ENCODE data around the gene ROR2.

Gene ROR2

DNA sequence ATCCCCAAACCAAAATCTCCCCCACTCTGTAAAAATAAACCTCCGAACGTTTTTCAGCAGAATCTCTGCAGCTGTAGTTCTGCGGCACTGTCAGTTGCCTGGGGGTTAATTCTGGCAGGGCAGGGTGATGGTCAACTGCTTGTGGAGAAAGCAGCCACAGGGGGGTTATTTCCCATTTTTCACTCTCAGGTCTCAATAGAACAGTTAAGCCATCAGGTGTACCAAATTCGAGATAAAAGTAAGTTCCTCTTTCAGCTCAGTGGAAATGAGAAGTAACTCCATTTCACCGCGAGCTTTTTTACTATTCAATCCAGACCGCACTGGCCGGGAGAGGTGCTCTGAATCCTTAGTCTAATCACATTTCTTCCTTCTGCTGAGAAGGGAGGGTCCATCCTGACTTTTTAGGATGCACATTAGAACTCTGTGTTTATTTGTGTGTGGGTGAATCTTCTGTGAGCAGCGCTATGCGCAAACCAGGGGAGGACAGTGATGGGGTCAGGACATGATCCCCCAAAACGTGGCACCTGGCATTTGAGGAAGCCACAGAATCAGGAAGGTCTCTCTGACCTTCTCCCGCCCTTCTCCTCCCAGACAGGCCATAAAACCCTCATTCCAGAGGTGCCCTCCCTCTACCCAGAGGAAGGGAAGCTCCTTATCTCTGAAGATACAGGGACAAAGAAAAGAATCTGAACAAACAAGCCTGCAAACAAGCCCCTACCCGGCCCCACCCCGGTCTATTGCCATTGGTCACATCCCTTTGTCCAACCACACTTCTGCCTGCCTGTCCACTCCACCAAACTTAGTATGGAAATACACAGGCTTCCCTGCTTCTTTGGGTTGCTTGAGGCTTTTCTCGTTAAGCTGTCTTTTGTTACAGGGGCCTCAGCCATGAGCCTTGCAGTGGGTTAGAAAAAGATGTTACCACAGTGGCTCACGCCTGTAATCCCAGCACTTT lies 229.0 kb downstream of the ROR2 start:
- TF ChIP-seq POLR2A (IDR thresholded peaks at IDR 0.05; ENCODE audit: low read length) (no peak), GATA1 (IDR thresholded peaks at IDR 0.05; ENCODE audit: low read depth, low read length) (no peak)
- DNase-seq: no peak

DNA sequence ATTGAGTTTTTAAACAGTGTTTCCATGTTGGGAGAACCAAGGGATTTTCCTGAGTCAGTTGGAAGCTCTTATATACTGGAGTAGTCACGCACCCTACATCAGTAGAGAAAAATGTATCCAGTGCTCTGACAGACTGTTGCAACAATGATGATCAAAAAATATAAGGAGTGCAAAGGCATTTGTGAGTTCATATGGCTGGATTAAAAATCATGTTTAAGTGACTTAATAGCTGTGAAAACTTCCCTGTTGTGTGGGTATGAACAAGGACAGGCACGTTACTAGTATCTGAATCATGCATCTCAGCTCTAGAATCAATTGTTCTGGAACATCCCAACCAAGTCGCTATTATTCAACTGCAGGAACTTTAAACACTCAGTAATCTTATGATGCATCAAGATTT lies 229.7 kb downstream of the ROR2 start:
- no peak for DNase-seq
- no peak for TF ChIP-seq POLR2A (IDR thresholded peaks at IDR 0.05; ENCODE audit: low read length)
- TF ChIP-seq GATA1 (IDR thresholded peaks at IDR 0.05; ENCODE audit: low read depth, low read length): no peak

GRCh38 chr9:91718071-91718470 lies 232.0 kb downstream of the ROR2 start:
- DNase-seq: no peak

DNA sequence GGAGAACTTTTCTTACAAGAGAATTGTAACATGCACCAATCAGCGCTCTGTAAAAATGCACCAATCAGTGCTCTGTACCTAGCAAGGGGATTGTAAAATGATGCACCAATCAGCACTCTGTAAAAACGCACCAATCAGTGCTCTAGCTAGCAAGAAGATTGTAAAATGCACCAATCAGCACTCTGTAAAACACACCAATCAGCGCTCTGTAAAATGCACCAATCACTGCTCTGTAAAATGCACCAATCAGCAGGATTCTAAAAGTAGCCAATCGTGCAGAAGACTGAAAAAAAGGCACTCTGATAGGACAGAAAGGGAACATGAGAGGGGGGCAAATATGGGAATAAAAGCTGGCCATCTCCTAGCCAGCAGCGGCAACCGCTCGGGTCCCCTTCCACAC lies 233.2 kb downstream of the ROR2 start:
- DNase-seq: no peak
- TF ChIP-seq GATA1 (IDR thresholded peaks at IDR 0.05; ENCODE audit: low read depth, low read length) (no peak), POLR2A (IDR thresholded peaks at IDR 0.05; ENCODE audit: low read length) (no peak)

More at GRCh38 chr9:91718071-91718470, 232.0 kb downstream of the ROR2 start:
- TF ChIP-seq POLR2A (IDR thresholded peaks at IDR 0.05; ENCODE audit: low read length) (no peak), GATA1 (IDR thresholded peaks at IDR 0.05; ENCODE audit: low read depth, low read length) (no peak)

DNA sequence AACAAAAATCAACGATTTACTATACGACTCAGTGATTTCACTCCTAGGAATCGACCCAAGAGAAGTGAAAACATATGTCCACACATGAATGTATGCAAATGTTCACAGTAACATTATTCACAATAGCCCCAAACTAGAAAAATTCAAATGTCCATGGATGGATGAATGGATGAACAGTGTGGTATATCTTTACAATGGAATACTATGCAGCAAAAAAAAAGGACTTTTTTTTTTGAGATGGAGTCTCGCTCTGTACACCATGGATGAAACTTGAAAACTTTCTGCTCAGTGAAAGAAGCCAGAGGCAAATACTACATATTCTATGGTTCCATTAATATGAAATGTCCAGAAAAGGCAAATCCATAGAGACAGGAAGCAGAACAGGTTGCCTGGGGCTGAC lies 233.8 kb downstream of the ROR2 start:
- no peak for DNase-seq
- TF ChIP-seq POLR2A (IDR thresholded peaks at IDR 0.05; ENCODE audit: low read length): no peak
- no peak for TF ChIP-seq GATA1 (IDR thresholded peaks at IDR 0.05; ENCODE audit: low read depth, low read length)

DNA sequence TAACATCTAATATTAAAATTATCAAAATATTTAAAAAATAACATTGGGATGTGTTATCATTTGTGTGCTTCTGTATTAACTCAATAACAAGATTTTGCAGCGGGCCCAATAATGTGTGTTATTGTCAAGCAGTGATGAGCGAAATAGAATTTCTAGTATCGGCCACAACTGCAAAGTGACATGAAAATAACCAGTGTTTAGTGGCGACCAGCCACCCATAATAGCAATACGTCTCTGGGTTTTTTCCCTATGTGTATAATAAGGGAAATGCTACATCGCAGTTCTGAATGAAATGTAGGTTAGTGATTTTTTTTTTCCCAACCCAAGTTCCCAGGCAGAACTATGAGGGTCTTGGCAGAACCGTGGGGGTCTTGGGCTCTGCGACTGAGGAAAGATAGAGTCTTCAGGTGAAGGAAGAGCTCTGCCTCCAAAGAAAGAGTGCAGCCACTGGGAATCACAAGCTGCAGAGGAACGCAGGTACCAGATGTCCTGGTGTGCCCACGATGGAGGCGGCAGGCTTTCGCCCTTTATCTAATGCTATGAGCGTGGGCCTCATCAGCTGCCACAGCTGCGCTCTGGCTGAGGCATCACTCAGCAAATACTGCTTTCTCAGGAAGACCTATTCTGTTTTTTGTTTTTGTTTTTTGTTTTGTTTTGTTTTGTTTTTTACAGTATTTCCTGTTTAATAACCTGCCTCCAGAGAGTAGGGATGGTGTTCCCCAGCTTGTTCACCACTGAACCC lies 235.0 kb downstream of the ROR2 start:
- TF ChIP-seq POLR2A (IDR thresholded peaks at IDR 0.05; ENCODE audit: low read length): no peak
- TF ChIP-seq GATA1 (IDR thresholded peaks at IDR 0.05; ENCODE audit: low read depth, low read length): no peak
- DNase-seq: no peak

GRCh38 chr9:91714020-91714806 lies 235.8 kb downstream of the ROR2 start:
- peak; percentile 64 to 78 for DNase-seq
- TF ChIP-seq POLR2A (IDR thresholded peaks at IDR 0.05; ENCODE audit: low read length) (no peak), GATA1 (IDR thresholded peaks at IDR 0.05; ENCODE audit: low read depth, low read length) (no peak)

DNA sequence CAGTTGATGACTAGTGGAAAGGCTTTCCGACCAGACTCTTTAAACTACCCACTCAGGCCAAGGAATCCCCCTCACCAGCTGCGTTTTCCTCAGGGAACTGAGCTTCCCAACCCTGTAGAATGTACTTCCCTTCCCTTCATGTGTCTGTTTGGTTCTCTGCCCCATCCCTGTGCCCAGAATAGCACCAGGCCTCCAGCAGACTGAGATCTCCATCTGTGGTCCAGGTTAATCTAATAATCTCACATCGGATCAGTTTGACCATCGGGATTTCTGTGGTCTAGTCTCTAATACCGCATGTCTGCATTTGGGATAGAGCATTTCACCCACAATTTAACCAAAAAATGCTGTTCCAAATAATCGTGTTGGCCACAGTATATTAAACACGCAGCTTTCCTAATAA lies 237.2 kb downstream of the ROR2 start:
- no peak for TF ChIP-seq GATA1 (IDR thresholded peaks at IDR 0.05; ENCODE audit: low read depth, low read length)
- no peak for TF ChIP-seq POLR2A (IDR thresholded peaks at IDR 0.05; ENCODE audit: low read length)
- no peak for DNase-seq

- no peak for TF ChIP-seq GATA1 (IDR thresholded peaks at IDR 0.05; ENCODE audit: low read depth, low read length)
- no peak for TF ChIP-seq POLR2A (IDR thresholded peaks at IDR 0.05; ENCODE audit: low read length)
- peak; percentile 10 to 52 for DNase-seq
Measured at GRCh38 chr9:91711755-91712601, 238.1 kb downstream of the ROR2 start.

- TF ChIP-seq POLR2A (IDR thresholded peaks at IDR 0.05; ENCODE audit: low read length): no peak
- TF ChIP-seq GATA1 (IDR thresholded peaks at IDR 0.05; ENCODE audit: low read depth, low read length): no peak
- no peak for DNase-seq
Measured at GRCh38 chr9:91710158-91710557, 239.9 kb downstream of the ROR2 start.

GRCh38 chr9:91705386-91705785 lies 244.6 kb downstream of the ROR2 start:
- no peak for TF ChIP-seq POLR2A (IDR thresholded peaks at IDR 0.05; ENCODE audit: low read length)
- no peak for TF ChIP-seq GATA1 (IDR thresholded peaks at IDR 0.05; ENCODE audit: low read depth, low read length)
- DNase-seq: no peak

- no peak for DNase-seq
- no peak for TF ChIP-seq POLR2A (IDR thresholded peaks at IDR 0.05; ENCODE audit: low read length)
- no peak for TF ChIP-seq GATA1 (IDR thresholded peaks at IDR 0.05; ENCODE audit: low read depth, low read length)
Measured at GRCh38 chr9:91700475-91700874, 249.6 kb downstream of the ROR2 start.

- no peak for TF ChIP-seq POLR2A (IDR thresholded peaks at IDR 0.05; ENCODE audit: low read length)
- no peak for TF ChIP-seq GATA1 (IDR thresholded peaks at IDR 0.05; ENCODE audit: low read depth, low read length)
- DNase-seq: no peak
Measured at GRCh38 chr9:91698266-91698665, 251.8 kb downstream of the ROR2 start.
